ENCODE measurements around the gene ZFYVE27.

GRCh38 chr10:97748116-97748515 lies 11.2 kb downstream of the ZFYVE27 start:
- no peak for TF ChIP-seq EZH2 (IDR thresholded peaks at IDR 0.05)
- no peak for TF ChIP-seq POLR2AphosphoS5 (IDR thresholded peaks at IDR 0.05; ENCODE audit: borderline replicate concordance, low read depth, low read length)
